DMS79 treated with DMSO at 0.1 percent for 48 hours (cell line): Measurements from ENCODE around the gene RAB15.

Experiments
- DNase-seq: peaks from one replicate; lab custom pipeline; 2025; lab: John Stamatoyannopoulos, UW

The RAB15 gene

GRCh38 chr14:64910847-64911495 is 61.2 kb downstream of the RAB15 start:
- DNase-seq, result peak; percentile 41

- DNase-seq, result no peak
Observed at GRCh38 chr14:64906022-64906421, 66.1 kb downstream of the RAB15 start.

GRCh38 chr14:64899958-64900357 is 72.2 kb downstream of the RAB15 start:
- DNase-seq, result no peak
